Measurements from ENCODE around the gene PPOX.

PPOX gene

DNA sequence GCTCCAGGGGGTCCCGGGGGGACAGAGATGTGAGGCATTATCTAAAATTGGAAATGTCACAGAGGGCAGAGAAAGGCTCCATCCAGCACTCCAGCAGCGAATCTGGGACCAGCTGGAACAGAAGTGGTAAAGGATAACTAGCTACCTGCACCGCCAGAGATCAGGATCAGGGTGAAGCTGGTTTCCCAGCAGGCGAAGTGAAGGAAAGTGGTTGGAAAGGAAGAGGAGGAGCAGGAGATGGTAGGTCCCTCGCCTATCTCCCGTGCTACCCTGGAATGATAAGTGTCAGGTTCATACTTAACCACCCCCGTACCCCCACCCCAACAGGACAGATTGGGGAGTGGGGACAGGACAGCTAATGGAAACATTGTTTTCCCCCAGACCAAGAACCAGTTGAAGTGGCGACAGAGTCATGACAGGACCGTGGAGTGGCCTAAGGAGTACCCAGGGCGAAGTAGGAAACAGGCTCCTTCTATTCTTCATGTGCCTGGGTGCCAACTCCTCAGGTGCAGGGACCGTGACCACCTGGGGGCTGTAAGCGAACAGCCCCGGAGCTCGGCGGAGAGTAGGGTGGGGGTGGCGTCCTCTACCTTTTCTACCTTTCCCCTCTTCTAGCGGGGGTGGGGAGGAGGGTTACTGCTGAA lies 10.4 kb downstream of the PPOX start:
- DNase-seq = peak; percentile 24

DNA sequence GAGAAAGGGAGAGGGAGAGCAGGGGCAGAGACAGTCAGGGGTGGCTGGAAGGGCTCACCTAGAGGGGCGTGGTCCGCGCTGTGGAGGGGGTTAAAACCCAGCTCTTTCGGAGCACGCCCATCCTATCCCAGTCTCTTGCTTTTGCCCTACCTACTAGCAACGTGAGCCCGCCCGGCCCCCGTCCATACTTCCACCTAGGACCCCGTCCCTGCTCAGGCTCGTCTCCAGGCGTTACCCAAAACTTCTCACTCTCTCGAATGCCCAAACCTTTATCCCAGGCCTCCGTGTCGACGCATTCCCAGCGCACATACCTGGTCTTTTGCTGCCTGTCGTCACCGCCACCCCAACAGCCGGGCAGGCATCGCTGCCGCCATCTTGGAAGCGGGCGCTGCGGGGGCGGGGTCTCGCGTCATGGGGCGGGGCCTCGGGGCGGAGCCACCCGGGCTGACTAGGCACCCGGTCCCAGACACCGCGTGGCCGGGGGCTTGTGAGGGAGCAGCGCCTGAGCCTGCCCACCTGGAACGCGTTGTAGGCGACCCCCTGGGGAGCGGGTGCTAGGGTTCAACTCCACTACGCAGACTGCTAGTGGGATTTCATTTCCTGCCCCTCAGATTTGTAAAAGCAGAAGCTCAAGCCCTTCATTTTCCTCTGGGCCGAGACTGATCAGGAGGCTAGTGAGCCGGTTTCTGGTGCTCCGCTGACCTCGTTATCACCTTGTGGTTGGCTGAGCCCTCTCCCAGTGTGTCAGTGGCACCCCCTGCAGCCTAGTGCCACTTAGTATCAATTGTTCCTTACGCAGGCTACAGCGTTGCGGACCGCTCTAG lies 11.1 kb downstream of the PPOX start, which contains the start of gene B4GALT3:
TSS of gene B4GALT3 (minus strand) at position 396 of the 824 bp plus-strand sequence. CDS start 1,447 bp downstream, outside the sequence.
- peak; percentile 95 for DNase-seq

DNA sequence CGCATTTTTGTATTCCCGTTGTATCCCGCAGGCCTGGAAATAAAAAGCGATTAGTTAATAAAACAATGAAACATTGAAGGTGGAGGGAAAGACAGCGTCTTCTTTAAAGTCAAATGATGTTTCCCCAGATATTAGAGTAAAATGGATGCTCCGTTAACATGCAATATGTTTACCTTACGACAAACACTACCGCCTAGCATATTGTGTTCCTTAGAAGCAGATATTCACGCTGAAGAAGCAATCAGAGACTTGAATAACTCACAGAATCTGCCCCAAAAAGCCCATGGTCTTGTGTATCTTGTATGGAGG lies 11.7 kb downstream of the PPOX start:
- DNase-seq = no peak

DNA sequence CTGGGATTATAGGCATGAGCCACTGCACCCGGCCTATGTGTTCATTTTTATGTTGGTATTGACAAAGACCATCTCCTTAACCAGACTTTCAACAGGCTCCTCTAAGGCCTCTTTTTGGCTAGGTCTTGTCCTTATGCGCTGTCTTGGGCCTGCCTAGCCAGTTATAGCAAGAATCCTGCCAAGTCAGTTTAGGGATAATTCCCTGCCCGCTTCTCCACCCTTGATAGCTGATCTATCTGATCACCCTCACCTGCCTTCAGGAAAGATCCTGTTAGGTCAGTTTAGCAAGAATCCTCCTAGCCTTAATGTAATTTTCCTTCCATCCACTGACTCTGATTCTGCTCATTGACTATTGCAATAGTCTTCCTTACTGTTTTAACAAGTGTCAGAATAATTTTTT lies 13.5 kb downstream of the PPOX start:
- DNase-seq = peak; percentile 11

DNA sequence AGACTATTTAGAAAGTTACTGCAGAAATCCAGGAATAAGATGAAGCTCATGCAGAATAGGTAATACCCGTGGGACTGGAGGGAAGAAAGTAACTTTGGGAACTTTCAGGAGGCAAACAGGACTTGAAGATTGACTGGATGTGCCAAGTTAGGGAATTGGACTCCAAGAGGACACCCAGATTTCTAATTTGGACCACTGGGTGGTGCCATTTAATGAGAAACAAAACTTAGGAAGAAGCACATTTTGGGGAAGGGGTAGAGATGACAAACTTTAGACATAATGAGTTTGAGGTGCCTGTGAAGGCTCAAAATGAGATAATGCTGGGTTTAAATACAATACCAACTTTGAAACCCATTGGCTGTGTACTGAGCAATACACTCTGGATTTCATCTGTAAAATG lies 14.4 kb downstream of the PPOX start:
- peak; percentile 12 for DNase-seq

DNA sequence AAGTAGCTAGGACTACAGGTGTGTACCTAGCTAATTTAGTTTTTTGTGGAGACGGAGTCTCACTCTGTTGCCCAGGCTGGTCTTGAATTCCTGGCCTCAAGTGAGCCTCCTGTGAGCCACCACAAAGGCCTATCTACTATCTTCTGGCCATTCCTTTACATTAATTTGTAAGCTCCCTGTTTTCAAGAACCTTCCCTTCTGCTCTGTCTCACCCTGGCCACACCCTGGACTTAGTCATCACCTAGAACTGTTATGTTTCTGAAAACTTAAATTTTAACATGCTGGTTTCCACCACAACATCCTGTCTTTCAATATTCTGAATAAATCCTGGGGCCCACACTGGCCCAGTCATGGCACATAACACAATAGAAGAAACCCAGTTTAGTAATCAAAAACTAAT lies 16.0 kb downstream of the PPOX start:
- peak; percentile 10 for DNase-seq

DNA sequence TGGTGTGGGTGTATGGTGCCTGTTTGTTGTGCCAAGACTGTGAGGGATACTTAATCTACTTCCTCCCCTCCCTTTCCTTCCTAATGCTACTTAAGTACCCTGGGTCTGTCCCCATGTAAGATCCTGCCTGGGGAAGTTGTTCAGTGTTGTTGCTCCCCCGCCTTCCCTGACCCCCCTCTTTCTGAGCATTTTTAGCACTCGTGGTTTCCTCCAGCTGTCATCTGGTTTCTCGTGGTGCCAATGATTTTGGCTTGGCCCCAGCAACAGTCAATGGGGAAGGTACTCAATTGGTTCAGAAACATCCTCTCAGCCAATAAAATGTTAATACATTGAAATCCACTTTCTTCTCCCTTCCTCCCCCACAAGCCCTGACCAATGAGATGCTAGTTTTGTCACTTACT lies 19.1 kb downstream of the PPOX start:
- DNase-seq = peak; percentile 88

DNA sequence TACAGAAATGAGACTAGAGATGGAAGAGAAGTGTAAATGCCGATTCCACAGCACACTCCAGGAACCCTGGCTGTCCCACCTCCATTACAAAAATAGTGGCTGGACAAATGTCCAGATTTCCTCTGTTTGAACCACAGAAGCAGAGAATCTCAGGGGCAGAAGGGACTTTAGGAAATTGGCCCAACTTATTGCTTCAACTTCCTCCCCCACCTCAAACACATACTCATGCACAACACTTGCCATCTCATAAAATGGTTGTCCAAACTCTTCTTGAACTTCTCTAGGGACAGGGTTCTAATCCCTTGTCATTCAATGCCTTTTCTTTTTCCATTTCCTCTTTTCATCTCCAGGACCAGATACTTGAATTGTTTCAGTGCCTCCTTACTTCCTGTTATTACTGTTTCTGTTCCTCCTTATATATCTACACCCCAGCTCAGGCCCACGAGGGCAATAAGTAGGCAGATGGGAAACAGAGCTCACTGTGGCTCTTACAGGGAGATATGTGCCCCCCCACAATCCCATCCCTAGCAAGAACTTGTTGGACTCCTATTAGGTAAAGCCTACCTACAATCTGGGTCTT lies 19.6 kb downstream of the PPOX start:
- DNase-seq = no peak

DNA sequence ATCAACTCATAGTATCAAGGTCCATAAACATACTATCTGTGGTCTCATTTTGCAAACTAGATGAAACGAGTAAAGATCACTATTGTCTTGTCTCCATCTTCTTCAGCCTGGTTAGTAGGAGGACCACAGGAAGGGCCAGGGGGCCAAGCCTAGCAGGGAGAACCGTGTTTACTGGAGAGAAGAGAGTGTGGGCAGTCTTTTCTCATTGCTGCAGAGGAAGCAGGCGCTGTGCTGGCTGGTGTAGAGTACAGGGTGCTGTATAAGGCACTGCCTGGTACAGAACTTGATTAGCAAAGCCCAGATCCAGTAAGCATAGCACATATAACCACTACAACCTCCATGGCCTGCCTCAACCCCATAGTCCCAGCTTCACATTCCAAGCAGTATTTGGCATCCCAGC lies 21.1 kb downstream of the PPOX start:
- DNase-seq = no peak

DNA sequence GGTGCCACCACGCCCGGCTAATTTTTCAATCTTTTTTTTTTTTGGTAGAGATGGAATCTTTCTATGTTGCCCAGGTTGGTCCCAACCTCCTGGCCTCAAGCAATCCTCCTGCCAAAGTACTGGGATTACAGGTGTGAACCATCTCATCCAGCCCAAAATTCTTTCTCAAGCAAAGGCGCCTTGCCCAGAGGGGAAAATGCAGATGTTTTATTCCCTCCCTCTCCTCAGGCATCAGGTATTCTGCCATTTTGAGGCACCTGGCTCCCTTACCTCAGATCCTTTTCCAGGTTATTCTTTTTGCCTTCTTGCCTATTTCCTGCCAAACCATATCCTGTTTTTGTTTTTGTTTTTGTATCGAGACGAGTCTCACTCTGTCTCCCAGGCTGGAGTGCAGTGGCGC lies 22.2 kb downstream of the PPOX start:
- DNase-seq = no peak

DNA sequence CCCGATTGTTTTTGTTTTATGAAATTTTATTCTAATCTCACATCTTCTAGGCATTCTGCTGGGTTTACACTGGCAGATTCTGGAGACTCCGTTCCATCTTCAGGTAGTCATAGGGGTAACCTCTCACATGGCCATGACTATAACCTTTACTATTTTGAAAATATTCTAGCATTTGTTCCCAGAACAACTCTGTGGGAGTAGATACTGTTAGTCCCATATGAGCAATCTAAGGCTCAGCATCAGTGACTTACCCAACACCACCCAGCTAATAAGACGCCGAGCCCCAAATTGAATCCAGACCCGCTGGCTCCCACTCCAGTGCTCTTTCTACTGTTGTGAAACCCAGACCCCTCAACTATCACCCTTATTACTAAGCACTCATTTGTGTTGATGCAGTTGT lies 22.8 kb downstream of the PPOX start:
- no peak for DNase-seq

DNA sequence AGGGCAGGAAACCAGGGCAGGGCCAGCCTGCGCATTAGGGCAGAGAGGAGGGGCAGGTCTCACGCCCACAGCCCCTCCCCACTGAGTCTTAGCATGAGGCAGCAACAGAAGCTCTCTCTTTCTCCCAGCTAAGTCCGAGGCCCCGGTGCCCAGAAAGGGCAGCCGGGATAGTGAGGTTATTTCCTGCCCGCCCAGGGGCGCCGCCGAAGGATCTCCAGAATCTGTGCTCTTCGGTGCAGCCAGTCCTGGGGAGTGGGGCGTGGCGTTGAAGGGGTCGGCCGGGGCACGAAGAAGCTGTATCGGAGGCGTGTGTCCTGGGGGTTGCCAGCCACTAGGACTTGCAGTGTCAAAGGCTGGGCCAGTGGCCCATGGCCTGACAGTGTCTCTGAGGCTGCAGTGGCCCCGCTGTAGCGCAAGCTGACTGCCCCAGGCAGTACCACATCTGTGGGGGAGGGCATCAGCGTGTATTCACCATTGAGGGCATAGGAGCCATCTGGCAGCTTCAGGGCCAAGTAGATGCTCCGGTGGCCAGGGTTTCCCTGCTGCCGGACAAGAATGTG lies 24.8 kb downstream of the PPOX start:
- no peak for DNase-seq

DNA sequence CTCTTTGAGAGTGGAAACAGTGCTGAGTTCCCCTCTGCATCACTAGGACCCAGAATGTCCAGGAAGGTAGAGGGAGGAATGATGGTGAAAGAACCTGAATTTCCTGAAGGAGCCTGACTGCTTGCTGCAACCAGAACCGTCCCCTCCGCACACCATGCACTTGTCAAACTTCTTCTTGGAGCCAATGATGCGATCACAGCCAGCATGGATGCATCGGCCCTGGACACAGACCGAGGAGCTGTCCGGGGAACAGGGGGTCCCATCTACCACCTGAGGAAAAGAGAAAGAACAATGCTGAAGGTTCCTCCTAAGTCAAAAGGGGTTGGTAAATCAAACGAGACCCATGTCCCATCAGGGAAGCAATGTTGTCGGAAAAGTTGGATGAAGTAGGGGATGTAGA lies 25.7 kb downstream of the PPOX start:
- no peak for DNase-seq

DNA sequence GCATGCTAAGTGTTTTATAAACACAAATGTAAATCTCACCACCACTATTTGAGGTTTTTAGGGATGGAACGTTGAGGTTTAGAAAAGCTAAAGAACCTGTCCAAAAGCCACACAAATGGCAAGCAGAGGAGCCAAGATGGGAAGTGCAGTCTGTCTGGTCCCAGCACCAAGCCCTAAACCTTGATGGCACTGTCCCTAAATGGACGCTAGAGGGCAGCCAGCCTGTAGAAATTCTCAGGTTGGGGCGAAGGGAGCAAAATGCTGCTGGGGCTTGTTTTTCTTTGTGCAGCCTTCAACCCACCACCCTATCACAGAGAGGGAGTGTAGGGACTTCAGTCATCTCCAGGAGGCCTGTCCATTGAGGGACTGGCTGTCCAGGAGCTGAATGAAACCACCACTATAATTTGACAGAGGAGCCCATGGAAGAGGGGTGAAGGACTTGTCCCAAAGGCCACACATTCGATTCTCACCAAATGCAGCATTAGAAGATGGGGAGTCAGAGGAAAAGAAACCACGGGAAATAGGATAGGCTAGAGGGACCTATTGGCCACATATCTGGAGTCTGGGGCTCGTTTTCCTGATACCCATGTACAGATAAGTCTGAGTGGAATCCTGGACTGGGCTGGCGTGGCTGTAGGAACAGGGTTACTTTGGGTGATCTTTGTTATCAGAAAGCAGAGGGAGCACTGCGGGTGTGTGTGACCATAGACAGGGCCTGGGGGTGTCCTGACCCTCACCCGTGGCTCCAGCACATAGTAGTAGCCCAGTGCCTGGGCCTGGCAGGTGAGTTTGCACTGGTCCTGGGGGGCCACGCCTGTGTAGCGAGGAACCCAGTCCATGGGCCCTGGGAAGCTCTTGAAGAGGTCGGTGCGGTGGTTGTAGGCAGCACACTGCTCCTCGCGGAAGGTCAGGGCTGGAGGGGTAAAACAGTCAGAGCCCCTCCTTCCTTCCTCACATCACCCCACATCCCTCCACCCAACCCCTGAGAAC lies 26.5 kb downstream of the PPOX start:
- DNase-seq = peak; percentile 70

DNA sequence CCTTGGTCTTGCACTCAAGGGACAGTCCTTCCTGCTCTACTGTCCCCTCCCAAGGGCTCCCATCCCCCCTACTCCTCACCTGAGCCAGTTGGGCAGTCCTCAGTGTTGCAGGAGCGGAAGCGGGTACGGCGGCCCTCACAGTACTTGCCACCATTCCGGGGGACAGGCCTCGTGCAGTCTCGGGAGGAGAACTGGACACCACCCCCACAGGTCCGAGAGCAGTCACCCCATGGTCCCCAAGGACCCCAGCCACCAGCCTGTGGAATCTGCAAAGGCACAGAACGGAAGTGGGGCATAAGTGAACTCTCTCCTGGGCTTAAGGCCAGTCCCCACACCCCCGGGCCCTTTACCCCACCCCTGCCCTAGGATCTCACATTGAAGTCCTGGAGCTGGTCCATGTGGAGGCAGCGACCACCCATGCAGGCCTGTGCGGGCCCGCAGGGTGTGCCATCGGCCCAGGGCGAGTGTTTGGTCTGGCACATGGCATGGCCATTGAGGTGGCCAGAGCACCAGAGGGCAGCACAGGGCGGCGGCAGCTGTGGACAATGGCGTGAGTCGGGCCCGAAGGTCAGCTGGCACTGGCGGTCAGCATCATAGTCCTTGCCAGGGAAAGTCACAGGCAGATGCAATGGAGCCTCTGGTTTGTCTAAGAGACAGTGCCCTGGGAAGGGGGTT lies 27.5 kb downstream of the PPOX start:
- DNase-seq = no peak

DNA sequence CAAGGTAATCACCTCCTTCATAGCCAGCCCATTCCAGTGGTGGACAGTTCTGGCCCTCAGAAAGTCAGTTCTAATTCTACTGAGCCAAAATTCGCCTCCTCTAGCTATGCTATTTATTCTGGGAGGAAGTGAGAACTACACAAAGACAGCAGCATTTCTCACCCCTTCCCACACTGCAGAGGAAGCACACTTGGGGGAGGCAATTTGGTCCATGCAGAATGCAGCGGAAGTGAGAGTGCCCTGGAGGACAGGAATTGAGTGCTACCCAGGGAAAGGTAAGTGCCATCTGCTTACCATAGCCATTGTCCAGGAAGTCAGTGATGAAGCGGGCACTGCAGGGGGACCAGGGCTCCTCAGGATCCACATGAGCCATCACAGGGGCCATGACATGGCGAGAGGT lies 28.9 kb downstream of the PPOX start:
- DNase-seq = no peak

DNA sequence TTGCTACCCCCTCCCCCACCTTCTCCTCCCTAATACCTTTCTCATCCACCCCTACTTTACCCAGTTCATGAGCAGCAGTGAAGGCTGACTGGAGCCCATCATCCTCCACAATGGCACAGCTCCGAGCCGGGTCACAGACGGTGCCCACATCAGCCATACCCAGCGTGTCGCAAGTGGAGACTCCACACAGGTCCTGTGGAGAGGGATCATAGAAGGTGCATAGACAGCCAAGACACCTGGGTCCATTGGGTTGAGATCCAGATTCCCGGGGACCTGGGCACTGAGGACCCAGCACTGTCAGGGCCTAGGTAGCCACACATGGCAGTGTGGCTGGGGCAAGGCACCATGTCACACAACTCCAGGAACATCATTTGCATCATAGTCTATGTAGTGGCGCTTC lies 29.9 kb downstream of the PPOX start:
- DNase-seq = no peak

DNA sequence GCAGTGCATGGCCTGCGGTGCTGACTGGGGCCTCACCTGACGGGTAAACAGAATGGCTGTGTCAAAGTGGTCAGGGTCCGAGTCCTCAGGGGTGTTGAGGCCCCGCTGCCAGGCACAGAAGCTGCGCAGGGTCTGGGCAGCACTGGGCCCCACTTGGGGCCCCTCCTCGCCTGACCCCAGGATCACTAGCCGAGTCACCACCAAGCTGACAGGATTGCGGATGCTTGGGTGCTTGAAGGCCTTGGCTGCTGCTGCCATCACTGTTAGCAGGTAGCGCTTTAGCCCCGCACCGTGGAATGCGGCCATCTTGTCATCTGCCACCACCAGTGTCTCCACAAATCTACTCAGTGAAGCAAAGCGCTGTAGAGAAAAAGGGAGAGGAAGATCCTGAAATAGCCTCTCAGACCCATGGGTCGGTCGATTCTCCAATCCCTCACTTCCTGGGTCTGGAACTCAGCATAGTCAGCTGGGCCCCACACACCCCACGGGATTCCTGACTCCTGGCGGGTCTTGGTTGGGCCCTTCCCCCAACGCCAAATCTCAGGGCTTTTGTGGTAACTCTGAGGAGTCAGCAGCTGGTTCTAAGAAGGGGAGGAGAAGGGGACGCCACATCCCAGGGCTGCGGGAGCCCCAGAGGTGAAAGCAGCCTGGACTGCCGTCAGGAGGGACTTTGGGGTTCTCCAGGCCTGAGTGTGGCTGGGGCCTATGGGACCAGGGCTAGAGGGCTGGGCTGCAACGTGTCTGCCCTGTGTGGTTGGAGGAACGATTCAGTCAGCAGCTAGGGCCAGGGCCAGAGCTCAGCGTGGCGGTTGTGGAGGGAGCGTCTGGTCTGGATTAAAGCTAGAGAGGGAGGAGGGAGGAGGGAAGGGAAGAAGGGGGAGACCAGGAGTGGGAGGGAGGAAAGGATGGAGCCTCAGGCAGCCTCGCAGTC lies 30.6 kb downstream of the PPOX start:
- DNase-seq = peak; percentile 93

DNA sequence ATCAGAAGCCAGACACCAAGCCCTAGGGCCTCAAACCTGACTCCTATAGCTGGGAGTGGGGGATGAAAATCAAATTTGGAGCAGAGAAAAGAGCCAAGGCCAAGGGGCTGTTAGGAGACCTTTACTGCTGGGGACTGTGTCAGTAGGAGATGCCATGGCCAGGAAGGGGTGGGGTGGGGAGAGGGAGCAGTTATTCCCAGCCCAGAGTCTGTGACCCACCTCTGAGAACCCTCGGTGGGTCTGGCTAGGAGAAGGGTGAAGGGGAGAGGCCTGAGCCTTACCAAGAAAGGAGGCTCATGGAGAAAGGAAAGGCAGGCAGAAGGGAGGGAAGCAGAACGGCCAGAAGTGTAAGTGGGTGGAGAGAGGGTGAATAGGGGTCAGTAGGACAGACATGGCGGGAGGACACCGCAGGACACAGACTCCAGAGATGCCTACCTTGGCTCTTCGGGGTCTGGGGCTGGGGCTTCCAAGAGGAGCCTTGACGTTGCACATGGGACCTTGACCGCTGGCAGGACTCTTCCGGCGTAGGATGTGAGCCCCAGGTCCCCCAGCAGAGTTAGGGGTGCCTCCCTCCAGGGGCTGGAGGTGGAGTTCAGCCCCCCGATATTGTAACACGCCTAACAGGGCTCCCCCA lies 31.5 kb downstream of the PPOX start:
- DNase-seq = no peak

DNA sequence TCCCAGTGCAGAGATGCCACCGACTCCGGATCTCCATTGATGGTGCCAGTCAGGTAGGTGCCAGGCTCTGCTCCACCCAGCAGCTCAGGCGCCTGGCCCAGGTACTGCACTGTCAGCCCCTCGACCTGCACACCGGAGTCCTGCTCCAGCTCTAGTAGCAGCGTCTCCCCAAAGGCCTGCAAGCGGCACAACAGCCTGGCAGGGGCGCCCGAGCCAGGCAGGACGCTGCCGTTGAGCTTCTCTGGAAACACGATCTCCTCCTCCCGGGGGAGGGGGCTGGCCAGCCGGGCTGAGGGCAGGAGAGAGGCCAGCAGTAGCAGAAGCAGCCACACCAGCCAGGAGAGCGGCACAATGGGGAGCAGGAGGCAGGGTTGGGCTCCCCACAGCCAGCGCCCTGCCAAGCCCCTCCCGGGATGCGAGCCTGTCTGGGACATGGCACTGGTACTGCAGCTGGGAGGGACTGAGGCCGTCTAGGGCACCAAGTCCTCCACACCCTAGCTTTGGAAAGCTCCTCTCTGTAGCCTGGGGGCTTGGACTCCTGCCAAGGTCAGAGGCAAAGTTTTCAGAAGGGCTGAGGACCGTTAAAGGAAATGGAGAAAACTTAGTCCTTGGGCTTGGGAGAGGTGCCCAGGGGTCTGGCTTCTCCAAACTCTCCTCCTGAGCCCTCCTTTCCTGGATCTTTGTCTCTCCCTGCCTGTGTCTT lies 32.1 kb downstream of the PPOX start:
- DNase-seq = peak; percentile 82
